ENCODE results near the gene HOMER1.

DNA sequence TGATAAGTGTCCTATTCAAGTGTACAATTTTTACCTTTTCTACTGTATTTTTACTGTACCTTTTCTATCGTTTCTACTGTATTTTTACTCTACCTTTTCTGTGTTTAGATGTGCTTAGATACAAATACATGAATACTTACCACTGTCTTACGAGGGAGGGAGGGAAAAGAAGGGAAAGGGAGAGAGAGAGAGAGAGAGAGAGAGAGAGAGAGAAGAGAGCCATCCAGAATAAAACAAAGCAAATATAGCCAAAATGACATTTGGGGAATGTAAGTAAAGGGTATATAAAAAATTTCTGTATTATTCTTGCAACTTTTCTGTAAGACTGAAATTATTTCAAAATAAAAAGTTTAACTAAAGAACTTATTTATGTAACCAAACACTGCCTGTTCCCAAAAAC, 121.2 kb downstream of the HOMER1 start:
- TF ChIP-seq CTCF (IDR thresholded peaks at IDR 0.05) (no peak), EP300 (IDR thresholded peaks at IDR 0.05) (no peak)
